ENCODE measurements around the gene PIP4P1.

PIP4P1 gene

DNA sequence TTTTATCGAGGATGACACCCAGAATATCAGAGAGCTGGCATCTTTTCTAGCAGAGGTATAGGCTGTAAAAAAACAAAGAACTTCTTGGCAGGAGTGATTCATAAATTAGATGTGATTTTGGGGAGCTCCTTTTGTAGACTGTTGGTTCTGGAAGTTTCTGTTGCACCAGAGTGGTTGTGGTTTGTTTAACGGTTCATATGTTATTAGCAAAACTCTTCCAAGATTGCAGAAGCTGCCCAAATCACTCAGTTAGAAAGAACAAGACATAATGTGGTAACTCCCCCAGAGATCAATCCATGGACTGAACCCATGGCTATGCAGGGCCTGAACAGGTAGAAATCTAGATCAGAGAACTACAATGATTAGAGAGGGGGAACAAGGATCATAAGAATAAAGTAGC lies 37.4 kb upstream of the PIP4P1 start:
- Histone ChIP-seq H3K9ac (ENCODE audit: insufficient read length) (no peak overlapping the region), H3K36me3 (ENCODE audit: insufficient read depth, low read length) (no peaks in the 10 kb centered on the region), H3K27ac (no peak overlapping the region), H3K4me3 (no peak overlapping the region), H3K9me3 (ENCODE audit: low read depth, low read length) (no peaks in the 10 kb centered on the region)
- no peak for DNase-seq (ENCODE audit: low read depth, low spot score)
- no peak for TF ChIP-seq EZH2 (IDR thresholded peaks at IDR 0.05)
- TF ChIP-seq FOXP2 (optimal IDR thresholded peaks at IDR 0.05; ENCODE audit: control extremely low read depth, extremely low read length, insufficient read depth) = no peak
- TF ChIP-seq POLR2AphosphoS5 (IDR thresholded peaks at IDR 0.05; ENCODE audit: borderline replicate concordance, low read depth, low read length) = no peak

DNA sequence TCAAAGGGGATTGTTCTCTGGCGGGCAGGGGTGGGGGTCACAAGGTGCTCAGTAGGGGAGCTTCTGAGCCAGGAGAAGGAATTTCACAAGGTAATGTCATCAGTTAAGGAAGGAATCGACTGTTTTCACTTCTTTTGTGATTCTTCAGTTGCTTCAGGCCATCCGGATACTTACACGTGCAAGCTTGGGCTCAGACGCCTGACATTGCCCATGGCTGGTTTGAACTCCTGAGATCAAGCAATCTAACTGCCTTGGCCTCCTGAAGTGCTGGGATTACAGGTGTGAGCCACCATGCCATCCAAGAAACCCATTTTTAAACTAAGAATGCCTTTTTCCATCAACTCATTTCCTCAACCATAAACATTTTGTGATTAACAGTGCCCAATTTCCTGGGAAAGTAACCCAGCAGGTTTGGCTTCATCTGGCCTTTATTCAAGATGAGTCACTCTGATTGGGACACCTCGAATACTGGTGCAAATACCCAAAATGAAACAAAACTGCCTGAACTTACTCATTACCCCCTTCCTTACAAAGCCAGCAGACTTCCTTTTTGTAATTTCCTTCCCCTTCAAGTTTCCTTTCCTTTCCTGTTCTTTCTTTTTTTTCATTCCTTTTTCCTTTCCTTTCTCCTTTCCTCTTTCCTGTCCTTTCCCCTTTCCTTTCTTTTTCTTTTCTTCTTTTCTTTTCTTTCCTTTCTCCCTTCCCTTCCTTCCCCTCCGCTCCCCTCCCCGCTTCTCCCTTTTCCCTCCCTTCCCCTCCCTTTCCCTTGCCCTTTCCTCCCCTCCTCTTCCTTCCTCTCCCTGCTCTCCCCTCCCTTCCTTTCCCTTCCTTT lies 33.9 kb upstream of the PIP4P1 start:
- Histone ChIP-seq H3K9me3 (ENCODE audit: low read depth, low read length) (no peaks in the 10 kb centered on the region), H3K36me3 (ENCODE audit: insufficient read depth, low read length) (no peaks in the 10 kb centered on the region), H3K9ac (ENCODE audit: insufficient read length) (no peak overlapping the region), H3K4me3 (no peak overlapping the region), H3K27ac (no peak overlapping the region)
- DNase-seq (ENCODE audit: low read depth, low spot score) = no peak
- TF ChIP-seq FOXP2 (optimal IDR thresholded peaks at IDR 0.05; ENCODE audit: control extremely low read depth, extremely low read length, insufficient read depth) = no peak
- no peak for TF ChIP-seq EZH2 (IDR thresholded peaks at IDR 0.05)
- TF ChIP-seq POLR2AphosphoS5 (IDR thresholded peaks at IDR 0.05; ENCODE audit: borderline replicate concordance, low read depth, low read length) = no peak

DNA sequence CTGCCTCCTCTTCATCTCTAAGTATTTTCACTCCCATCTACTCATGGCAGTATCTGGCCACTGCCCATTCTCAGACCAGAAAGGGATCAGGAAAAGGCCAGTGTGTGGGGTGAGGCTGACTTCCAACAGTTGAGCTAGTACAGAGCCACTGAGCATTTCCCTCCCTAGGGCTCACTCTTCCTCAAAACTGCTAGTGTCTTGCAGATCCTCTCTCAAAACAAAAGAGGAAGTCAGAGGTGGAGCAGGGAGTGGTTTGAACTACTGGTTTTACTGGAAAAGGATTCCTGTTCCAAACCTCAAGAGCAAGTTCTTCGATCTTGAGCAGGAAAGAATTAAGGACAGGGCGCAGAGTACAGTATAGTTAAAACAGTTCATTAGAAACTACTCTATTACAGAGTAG lies 32.4 kb upstream of the PIP4P1 start:
- no peak for TF ChIP-seq FOXP2 (optimal IDR thresholded peaks at IDR 0.05; ENCODE audit: control extremely low read depth, extremely low read length, insufficient read depth)
- TF ChIP-seq POLR2AphosphoS5 (IDR thresholded peaks at IDR 0.05; ENCODE audit: borderline replicate concordance, low read depth, low read length) = no peak
- no peak for TF ChIP-seq EZH2 (IDR thresholded peaks at IDR 0.05)
- no peaks in the 10 kb centered on the region for H3K9me3 ChIP-seq (ENCODE audit: low read depth, low read length)
- no peaks in the 10 kb centered on the region for H3K36me3 ChIP-seq (ENCODE audit: insufficient read depth, low read length)
- H3K4me3 ChIP-seq = no peak overlapping the region
- H3K9ac ChIP-seq (ENCODE audit: insufficient read length) = no peak overlapping the region
- no peak for DNase-seq (ENCODE audit: low read depth, low spot score)
- no peak overlapping the region for H3K27ac ChIP-seq

DNA sequence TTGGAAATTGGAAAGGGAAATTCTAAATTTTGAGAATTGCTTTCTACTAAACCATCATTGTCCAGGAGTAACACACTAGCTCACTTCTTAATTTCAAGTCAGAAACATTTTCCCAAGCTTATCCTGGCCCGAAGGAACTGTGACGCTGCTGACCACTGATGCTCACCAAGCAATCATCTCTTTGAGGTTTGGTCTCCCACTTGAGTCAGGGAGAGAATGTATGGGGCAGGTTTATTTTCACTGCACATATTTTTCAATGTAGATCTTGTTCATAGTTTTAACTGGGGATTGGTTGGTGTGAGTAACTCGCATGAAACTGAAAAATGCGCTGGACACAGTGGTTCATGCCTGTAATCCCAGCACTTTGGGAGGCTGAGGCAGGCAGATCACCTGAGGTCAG lies 31.3 kb upstream of the PIP4P1 start:
- no peaks in the 10 kb centered on the region for H3K36me3 ChIP-seq (ENCODE audit: insufficient read depth, low read length)

DNA sequence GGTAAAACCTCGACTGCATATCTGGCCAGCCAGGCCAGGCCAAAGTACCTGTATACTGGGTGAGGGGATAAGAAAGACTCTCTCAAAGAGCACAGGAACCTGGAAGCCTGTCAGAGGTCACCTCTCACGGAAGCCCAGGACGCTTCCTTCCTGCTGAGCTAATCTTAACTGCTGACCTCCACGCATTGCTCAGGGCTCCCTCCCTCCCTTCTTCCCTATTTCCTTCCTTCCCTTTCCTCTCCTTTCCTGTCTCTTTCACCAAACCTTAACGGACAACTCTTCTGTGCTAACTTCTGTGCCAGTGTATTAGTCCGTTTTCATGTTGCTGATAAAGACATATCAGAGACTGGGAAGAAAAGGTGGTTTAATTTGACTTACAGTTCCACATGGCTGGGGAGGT lies 29.3 kb upstream of the PIP4P1 start:
- no peak overlapping the region for H3K27ac ChIP-seq
- H3K9me3 ChIP-seq (ENCODE audit: low read depth, low read length) = no peaks in the 10 kb centered on the region
- no peak for TF ChIP-seq POLR2AphosphoS5 (IDR thresholded peaks at IDR 0.05; ENCODE audit: borderline replicate concordance, low read depth, low read length)
- no peak for DNase-seq (ENCODE audit: low read depth, low spot score)
- H3K9ac ChIP-seq (ENCODE audit: insufficient read length) = no peak overlapping the region
- no peak overlapping the region for H3K4me3 ChIP-seq
- H3K36me3 ChIP-seq (ENCODE audit: insufficient read depth, low read length) = no peaks in the 10 kb centered on the region

More for the DNA sequence above, 31.3 kb upstream of the PIP4P1 start:
- no peak for TF ChIP-seq EZH2 (IDR thresholded peaks at IDR 0.05)
- TF ChIP-seq FOXP2 (optimal IDR thresholded peaks at IDR 0.05; ENCODE audit: control extremely low read depth, extremely low read length, insufficient read depth) = no peak
- TF ChIP-seq POLR2AphosphoS5 (IDR thresholded peaks at IDR 0.05; ENCODE audit: borderline replicate concordance, low read depth, low read length) = no peak
- no peak overlapping the region for H3K9ac ChIP-seq (ENCODE audit: insufficient read length)
- DNase-seq (ENCODE audit: low read depth, low spot score) = no peak
- no peak overlapping the region for H3K4me3 ChIP-seq
- H3K27ac ChIP-seq = no peak overlapping the region
- H3K9me3 ChIP-seq (ENCODE audit: low read depth, low read length) = no peaks in the 10 kb centered on the region

DNA sequence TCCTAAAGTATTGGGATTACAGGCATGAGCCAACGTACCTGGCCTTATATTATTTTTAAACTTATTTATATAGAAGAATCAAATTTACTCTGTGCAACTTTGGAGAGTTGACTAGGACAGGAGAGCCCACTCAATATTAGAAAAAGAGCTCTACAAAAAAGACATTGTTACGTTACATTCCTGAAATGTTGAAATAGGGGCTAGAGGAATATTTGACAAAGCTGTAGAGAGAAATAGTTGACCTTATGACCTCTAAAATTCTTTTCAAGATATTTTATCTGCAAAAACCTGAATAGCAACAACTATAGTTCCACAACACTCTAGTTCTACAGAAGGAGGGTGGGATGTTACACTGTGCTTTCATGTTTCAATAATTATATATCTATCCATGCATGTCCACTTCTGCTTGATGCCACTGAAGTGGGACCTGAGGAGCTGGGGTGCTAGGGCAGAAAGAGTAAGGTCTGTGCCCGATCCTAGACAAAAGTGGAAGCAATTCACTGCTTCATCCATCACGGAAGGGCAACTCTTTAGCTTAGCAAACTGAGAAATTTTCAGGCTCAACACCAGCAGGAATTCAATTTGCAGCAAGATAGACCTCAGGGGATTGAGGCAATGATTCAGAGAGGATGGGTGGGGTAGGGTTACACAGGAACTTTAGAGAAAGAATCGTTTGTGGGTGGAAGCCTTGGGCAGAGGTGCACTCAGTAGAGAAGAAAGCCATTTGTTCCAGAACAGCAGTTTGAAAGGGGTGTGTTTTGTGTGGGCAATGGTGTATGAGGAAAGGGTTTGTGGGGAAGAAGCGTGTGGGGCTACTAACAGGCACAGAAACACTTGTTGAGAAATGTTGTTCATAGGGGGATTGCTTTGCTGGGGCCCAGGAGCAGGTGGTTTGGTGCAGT lies 28.1 kb upstream of the PIP4P1 start:
- no peak overlapping the region for H3K9ac ChIP-seq (ENCODE audit: insufficient read length)
- TF ChIP-seq EZH2 (IDR thresholded peaks at IDR 0.05) = no peak
- TF ChIP-seq POLR2AphosphoS5 (IDR thresholded peaks at IDR 0.05; ENCODE audit: borderline replicate concordance, low read depth, low read length) = no peak
- TF ChIP-seq FOXP2 (optimal IDR thresholded peaks at IDR 0.05; ENCODE audit: control extremely low read depth, extremely low read length, insufficient read depth) = no peak
- H3K27ac ChIP-seq = no peak overlapping the region
- no peak for DNase-seq (ENCODE audit: low read depth, low spot score)
- no peak overlapping the region for H3K4me3 ChIP-seq
- H3K9me3 ChIP-seq (ENCODE audit: low read depth, low read length) = no peaks in the 10 kb centered on the region
- no peaks in the 10 kb centered on the region for H3K36me3 ChIP-seq (ENCODE audit: insufficient read depth, low read length)

DNA sequence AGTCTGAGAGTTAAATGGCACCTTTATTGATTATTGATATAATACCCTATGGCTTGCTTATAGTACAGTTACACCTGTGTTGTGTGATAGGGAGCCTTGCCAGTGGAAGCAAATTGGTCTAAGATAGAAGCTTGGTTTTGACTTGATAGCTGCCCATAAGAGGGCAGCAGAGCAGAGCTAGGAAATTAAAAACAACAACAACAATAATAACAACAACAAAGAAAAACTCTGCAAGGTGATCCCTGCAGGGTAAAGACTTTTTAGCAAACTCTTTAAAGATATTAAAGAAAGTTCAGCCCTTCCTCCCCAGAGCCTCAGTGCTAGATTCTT lies 26.1 kb upstream of the PIP4P1 start:
- Histone ChIP-seq H3K4me3 (no peak overlapping the region), H3K27ac (no peak overlapping the region), H3K9ac (ENCODE audit: insufficient read length) (no peak overlapping the region), H3K36me3 (ENCODE audit: insufficient read depth, low read length) (no peaks in the 10 kb centered on the region), H3K9me3 (ENCODE audit: low read depth, low read length) (no peaks in the 10 kb centered on the region)
- TF ChIP-seq POLR2AphosphoS5 (IDR thresholded peaks at IDR 0.05; ENCODE audit: borderline replicate concordance, low read depth, low read length) (no peak), EZH2 (IDR thresholded peaks at IDR 0.05) (no peak), FOXP2 (optimal IDR thresholded peaks at IDR 0.05; ENCODE audit: control extremely low read depth, extremely low read length, insufficient read depth) (no peak)
- DNase-seq (ENCODE audit: low read depth, low spot score) = no peak

DNA sequence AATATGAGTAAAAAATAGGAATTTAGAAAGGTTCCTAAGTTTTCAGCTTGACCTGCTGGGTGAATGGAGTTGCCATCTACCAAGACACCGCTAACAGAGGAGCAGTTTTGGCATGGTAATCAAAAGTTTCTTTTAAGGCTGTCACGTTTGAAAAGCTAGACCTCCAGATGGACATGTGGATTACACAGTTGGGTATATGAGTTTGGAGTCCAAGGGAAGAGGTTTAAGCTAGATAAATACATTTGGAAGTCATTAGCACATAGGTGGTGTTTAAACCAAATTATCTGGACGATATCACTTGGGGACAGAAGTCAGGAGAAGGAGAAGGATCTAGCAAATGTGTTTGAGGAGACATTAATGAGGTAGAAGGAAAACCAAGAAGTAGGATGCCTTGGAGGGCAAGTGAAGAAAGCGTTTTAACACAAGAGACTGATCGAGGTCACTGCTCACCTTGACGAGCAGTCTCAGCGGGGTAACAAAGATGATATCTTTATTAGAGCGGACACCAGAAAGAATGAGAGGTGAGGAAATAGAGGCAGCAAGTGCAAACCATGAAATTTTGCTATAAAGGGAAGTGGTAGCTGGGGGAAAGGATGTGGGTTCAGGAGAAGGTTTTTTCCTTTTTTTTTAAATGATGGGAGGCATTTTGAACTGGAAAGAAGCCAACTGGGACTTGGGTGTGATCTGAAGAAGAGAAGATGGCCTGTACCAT lies 25.6 kb upstream of the PIP4P1 start:
- no peak for DNase-seq (ENCODE audit: low read depth, low spot score)
- TF ChIP-seq FOXP2 (optimal IDR thresholded peaks at IDR 0.05; ENCODE audit: control extremely low read depth, extremely low read length, insufficient read depth) = no peak
- TF ChIP-seq EZH2 (IDR thresholded peaks at IDR 0.05) = no peak
- no peak for TF ChIP-seq POLR2AphosphoS5 (IDR thresholded peaks at IDR 0.05; ENCODE audit: borderline replicate concordance, low read depth, low read length)
- Histone ChIP-seq H3K4me3 (no peak overlapping the region), H3K27ac (no peak overlapping the region), H3K36me3 (ENCODE audit: insufficient read depth, low read length) (no peaks in the 10 kb centered on the region), H3K9ac (ENCODE audit: insufficient read length) (no peak overlapping the region), H3K9me3 (ENCODE audit: low read depth, low read length) (no peaks in the 10 kb centered on the region)
